Left ventricle myocardium inferior (tissue), 1 donor: Measurements from ENCODE around the gene IPO8. TPM values are rescaled to one million over a fixed set of nuclear protein-coding genes. Genes with fewer than 3 reads are reported as not detected.

Experiments used
- DNase-seq: peaks from one replicate; pipeline ENCODE4 v3.0.0-alpha.2; 2020
- H3K27ac ChIP-seq: fragments of 200-600 bp; replicated peaks from 2 replicates; pipeline ENCODE4 v1.8.0; 2021
- H3K27me3 ChIP-seq: fragments of 200-600 bp; 2 replicates; pipeline ENCODE4 v1.8.0; 2021; ENCODE audit warnings: low read depth
- H3K36me3 ChIP-seq: fragments of 200-600 bp; 2 replicates; pipeline ENCODE4 v1.8.0; 2021
- H3K4me1 ChIP-seq: fragments of 200-600 bp; 2 replicates; pipeline ENCODE4 v1.8.0; 2021
- H3K4me3 ChIP-seq: fragments of 200-600 bp; 2 replicates; pipeline ENCODE4 v1.8.0; 2021; ENCODE audit warnings: mild to moderate bottlenecking, moderate library complexity
- H3K9me3 ChIP-seq: fragments of 200-600 bp; replicated peaks from 2 replicates; pipeline ENCODE4 v1.8.0; 2021
- intact Hi-C: fragments of 100-400 bp; cut with micrococcal nuclease; formaldehyde crosslinking; loops from one replicate; pipeline ENCODE4 v1.11.0; 2022
- total RNA-seq: library from RNA; stranded (reverse); fragmentation: NEBNext Ultra II Directional; extraction: Animal tissue kit (Norgen Biotek cat#: 25700); gene quantifications from one replicate; pipeline ENCODE4 v1.2.1, GENCODE V29; 2021
- TF ChIP-seq, protein P1 (sequence below): fragments of 200-600 bp; IDR thresholded peaks from 2 replicates; pipeline ENCODE4 v1.8.0; 2021; ENCODE audit warnings: antibody characterized with exemption, mild to moderate bottlenecking, borderline replicate concordance
- donor health status: DM: no; HTN: yes; CAD: no; lungs with severe emphysema.

The IPO8 gene
- total RNA-seq, 1 donor from 2014 or later: 25.2 TPM

DNA sequence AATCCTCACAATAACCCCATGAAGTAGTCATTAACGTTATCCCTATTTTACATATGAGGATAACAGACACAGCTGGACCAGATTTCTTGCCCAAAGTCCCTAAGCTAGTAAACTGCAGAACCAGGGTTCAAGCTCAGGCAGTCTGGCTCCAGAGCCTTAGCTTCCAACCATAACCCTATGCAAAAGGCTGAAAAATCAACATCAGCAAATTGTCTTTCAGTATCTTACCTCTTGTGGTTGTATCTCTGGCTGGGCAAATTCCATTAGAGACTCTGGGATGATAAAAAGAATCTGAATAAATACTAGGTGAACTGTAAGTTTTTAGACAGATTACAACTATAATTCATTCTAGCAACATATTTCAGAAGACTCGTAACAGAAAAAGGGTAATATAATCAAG, 34.3 kb upstream of the IPO8 start:
- no peak for DNase-seq
- H3K27ac ChIP-seq: no peak overlapping the region
- no peaks in the 10 kb centered on the region for H3K27me3 ChIP-seq
- intact Hi-C loops: no loop called here
- TF ChIP-seq, protein P1, sequence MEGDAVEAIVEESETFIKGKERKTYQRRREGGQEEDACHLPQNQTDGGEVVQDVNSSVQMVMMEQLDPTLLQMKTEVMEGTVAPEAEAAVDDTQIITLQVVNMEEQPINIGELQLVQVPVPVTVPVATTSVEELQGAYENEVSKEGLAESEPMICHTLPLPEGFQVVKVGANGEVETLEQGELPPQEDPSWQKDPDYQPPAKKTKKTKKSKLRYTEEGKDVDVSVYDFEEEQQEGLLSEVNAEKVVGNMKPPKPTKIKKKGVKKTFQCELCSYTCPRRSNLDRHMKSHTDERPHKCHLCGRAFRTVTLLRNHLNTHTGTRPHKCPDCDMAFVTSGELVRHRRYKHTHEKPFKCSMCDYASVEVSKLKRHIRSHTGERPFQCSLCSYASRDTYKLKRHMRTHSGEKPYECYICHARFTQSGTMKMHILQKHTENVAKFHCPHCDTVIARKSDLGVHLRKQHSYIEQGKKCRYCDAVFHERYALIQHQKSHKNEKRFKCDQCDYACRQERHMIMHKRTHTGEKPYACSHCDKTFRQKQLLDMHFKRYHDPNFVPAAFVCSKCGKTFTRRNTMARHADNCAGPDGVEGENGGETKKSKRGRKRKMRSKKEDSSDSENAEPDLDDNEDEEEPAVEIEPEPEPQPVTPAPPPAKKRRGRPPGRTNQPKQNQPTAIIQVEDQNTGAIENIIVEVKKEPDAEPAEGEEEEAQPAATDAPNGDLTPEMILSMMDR: no peak
- no peak overlapping the region for H3K4me3 ChIP-seq
- H3K36me3 ChIP-seq: peaks cover 27% of the 10 kb centered on the region
- no peaks in the 10 kb centered on the region for H3K9me3 ChIP-seq
- H3K4me1 ChIP-seq: no peaks in the 10 kb centered on the region

DNA sequence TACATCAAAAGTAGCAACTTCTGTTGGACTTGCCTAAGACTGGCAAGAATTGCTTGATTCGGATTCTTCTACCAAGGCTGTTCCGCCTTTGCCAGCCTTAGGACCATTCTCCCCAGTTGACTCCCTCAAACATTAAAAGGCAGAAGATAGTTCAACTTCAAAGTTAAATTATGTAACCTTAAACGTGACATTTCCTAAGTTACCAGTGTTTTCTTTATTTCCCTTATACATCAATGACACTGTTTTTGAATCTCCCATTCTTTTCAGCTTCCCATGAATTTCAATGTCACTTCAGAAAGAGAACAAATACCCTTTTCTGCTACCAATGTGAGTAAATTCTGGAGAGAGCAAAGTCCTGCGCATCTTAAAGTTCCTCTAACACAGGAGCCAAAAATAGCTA, 33.9 kb upstream of the IPO8 start:
- H3K4me3 ChIP-seq: no peak overlapping the region
- H3K27ac ChIP-seq: no peak overlapping the region
- TF ChIP-seq, protein P1: no peak
- H3K4me1 ChIP-seq: no peaks in the 10 kb centered on the region
- H3K27me3 ChIP-seq: no peaks in the 10 kb centered on the region
- H3K36me3 ChIP-seq: peaks cover 26% of the 10 kb centered on the region
- DNase-seq: no peak
- intact Hi-C loops: no loop called here
- H3K9me3 ChIP-seq: no peaks in the 10 kb centered on the region

DNA sequence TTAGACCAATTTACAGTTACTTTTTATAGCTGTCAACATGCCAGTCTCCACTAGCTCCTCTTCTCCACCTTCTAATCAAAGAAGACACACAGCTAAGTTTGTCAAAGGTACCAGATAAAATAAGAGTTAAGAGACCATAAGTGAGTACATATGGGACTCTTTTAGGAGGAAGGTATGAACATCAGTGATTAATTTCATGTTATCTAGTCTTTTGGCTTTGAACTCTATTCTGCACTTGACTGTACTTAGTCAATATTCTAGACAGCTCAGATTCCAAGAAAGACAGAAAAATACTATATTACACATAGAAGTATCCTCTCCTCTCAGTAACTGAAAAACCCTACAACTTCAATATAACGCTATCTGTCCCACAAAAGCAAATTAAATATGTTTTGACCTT, 31.0 kb upstream of the IPO8 start:
- peaks cover 40% of the 10 kb centered on the region for H3K36me3 ChIP-seq
- no peaks in the 10 kb centered on the region for H3K27me3 ChIP-seq
- no peak overlapping the region for H3K4me3 ChIP-seq
- no peaks in the 10 kb centered on the region for H3K9me3 ChIP-seq
- intact Hi-C loops: no loop called here
- no peaks in the 10 kb centered on the region for H3K4me1 ChIP-seq
- TF ChIP-seq, protein P1: no peak
- H3K27ac ChIP-seq: no peak overlapping the region
- no peak for DNase-seq

DNA sequence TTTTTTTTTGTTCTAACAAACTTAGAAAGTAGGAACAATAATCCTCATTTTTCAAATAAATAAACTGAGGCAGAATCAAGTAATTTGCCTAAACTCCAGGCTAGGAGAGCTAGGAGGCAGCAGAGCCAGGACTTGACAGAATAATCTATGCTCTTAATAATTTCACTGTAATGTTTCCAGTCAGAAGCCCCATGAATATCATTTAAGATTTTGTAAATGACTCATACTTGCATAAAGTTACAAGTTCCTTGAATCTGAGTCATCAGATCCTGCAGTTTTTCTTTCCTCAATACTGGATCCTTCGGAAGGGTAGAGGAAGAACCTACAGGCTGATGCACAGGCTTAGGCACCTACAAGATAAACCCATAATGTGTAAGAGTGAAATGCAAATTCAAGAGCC, 30.1 kb upstream of the IPO8 start:
- no peak overlapping the region for H3K4me3 ChIP-seq
- H3K36me3 ChIP-seq: peaks cover 49% of the 10 kb centered on the region
- DNase-seq: no peak
- intact Hi-C loops: no loop called here
- H3K9me3 ChIP-seq: no peaks in the 10 kb centered on the region
- H3K27me3 ChIP-seq: no peaks in the 10 kb centered on the region
- no peaks in the 10 kb centered on the region for H3K4me1 ChIP-seq
- TF ChIP-seq, protein P1: no peak
- H3K27ac ChIP-seq: no peak overlapping the region

DNA sequence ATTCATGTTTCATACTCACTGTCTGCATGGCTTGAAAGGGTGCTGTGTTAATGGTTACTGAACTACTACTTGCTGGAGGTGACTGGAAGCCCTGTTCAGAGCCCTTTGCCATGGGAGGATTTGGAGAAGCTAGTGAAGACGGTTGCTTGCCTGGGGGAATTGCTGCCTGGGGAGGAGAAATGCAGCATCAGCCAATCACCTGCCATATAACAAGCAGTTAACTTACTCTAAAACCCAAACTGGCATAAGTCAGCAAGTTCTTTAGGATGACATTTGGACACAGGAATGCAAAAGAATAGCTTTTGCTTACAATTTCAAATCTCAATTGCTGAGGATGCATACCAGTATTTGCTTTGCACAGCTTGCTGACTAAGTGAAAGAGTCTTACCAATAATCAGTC, 23.4 kb upstream of the IPO8 start:
- Histone ChIP-seq H3K4me3 (no peak overlapping the region), H3K4me1 (no peaks in the 10 kb centered on the region), H3K9me3 (no peaks in the 10 kb centered on the region), H3K27me3 (no peaks in the 10 kb centered on the region), H3K36me3 (peaks cover 86% of the 10 kb centered on the region), H3K27ac (no peak overlapping the region)
- intact Hi-C loops: no loop called here
- TF ChIP-seq, protein P1: no peak
- DNase-seq: no peak
